Progenitor cell of endocrine pancreas (in vitro differentiated cells): ENCODE measurements around the gene RBBP4. TPM values are rescaled to one million over a fixed set of nuclear protein-coding genes. Genes with fewer than 3 reads are reported as not detected.

ENCODE experiments used
- DNase-seq: peaks from one replicate; pipeline ENCODE4 v3.0.0; 2021; ENCODE audit warnings: low spot score; ENCODE audit not compliant: unreplicated experiment
- H3K27ac Mint-ChIP-seq: 2 replicates; pipeline ENCODE4 v1.8.0; 2021; ENCODE audit warnings: mild to moderate bottlenecking, moderate library complexity, mixed read lengths
- H3K27me3 Mint-ChIP-seq: 2 replicates; pipeline ENCODE4 v1.8.0; 2021; ENCODE audit warnings: mixed read lengths
- H3K36me3 Mint-ChIP-seq: 2 replicates; pipeline ENCODE4 v1.8.0; 2022; ENCODE audit warnings: mixed read lengths; ENCODE audit not compliant: insufficient read depth
- H3K4me1 Mint-ChIP-seq: 2 replicates; pipeline ENCODE4 v1.8.0; 2021; ENCODE audit warnings: low read depth, mixed read lengths
- H3K4me3 Mint-ChIP-seq: 2 replicates; pipeline ENCODE4 v1.8.0; 2021; ENCODE audit warnings: low read depth, mild to moderate bottlenecking, moderate library complexity, mixed read lengths
- H3K9me3 Mint-ChIP-seq: 2 replicates; pipeline ENCODE4 v1.8.0; 2021; ENCODE audit warnings: low read depth, mixed read lengths
- CTCF ChIP-seq: fragments of 200-600 bp; sonication (generic); IDR thresholded peaks from one replicate; pipeline ENCODE4 v1.5.0; 2021; ENCODE audit warnings: antibody characterized with exemption, mild to moderate bottlenecking; ENCODE audit not compliant: unreplicated experiment
- total RNA-seq: library from RNA; stranded (reverse); gene quantifications from 2 replicates; pipeline ENCODE4 v1.2.1, GENCODE V29; 2021

The RBBP4 gene
- total RNA-seq, 1 donor from 2014 or later, result 426 TPM

- peaks cover 39% of the 10 kb centered on the region for H3K27me3 Mint-ChIP-seq
These were observed 50.5 kb downstream of the RBBP4 start for GRCh38 chr1:32701421-32701911.

GRCh38 chr1:32701951-32702598, 51.1 kb downstream of the RBBP4 start:
- no peaks in the 10 kb centered on the region for H3K9me3 Mint-ChIP-seq
- H3K4me3 Mint-ChIP-seq, result peak overlapping the region; percentile 57
- peaks cover 39% of the 10 kb centered on the region for H3K27me3 Mint-ChIP-seq
- H3K27ac Mint-ChIP-seq, result no peak overlapping the region
- DNase-seq, result no peak
- no peaks in the 10 kb centered on the region for H3K36me3 Mint-ChIP-seq
- H3K4me1 Mint-ChIP-seq, result peaks cover 8% of the 10 kb centered on the region
- no peak for TF ChIP-seq CTCF

More at GRCh38 chr1:32701421-32701911, 50.5 kb downstream of the RBBP4 start:
- Mint-ChIP-seq H3K4me1 (peaks cover 8% of the 10 kb centered on the region), H3K9me3 (no peaks in the 10 kb centered on the region), H3K36me3 (no peaks in the 10 kb centered on the region), H3K4me3 (peak overlapping the region; percentile 57), H3K27ac (no peak overlapping the region)
- TF ChIP-seq CTCF, result no peak
- DNase-seq, result no peak

GRCh38 chr1:32702599-32703478, 51.8 kb downstream of the RBBP4 start, which contains the start of gene SYNC:
Gene SYNC, minus strand, starts transcription at chr1:32702770. Its CDS starts 110 bp downstream, at chr1:32702660.
- TF ChIP-seq CTCF, result no peak
- peak within 1 kb of the TSS; percentile 5 for H3K27ac Mint-ChIP-seq

GRCh38 chr1:32703479-32704291, 52.7 kb downstream of the RBBP4 start:
- Mint-ChIP-seq H3K4me3 (peak overlapping the region; percentile 71), H3K36me3 (no peaks in the 10 kb centered on the region), H3K27me3 (peaks cover 39% of the 10 kb centered on the region), H3K9me3 (no peaks in the 10 kb centered on the region), H3K4me1 (peaks cover 8% of the 10 kb centered on the region), H3K27ac (peak overlapping the region; percentile 5)
- no peak for DNase-seq
- TF ChIP-seq CTCF, result no peak

More at GRCh38 chr1:32702599-32703478, 51.8 kb downstream of the RBBP4 start, which contains the start of gene SYNC:
- H3K27me3 Mint-ChIP-seq, result peaks cover 39% of the 10 kb centered on the region
- peak within 1 kb of the TSS; percentile 71 for H3K4me3 Mint-ChIP-seq
- peaks cover 8% of the 10 kb centered on the region for H3K4me1 Mint-ChIP-seq
- H3K9me3 Mint-ChIP-seq, result no peaks in the 10 kb centered on the region
- DNase-seq, result no peak
- H3K36me3 Mint-ChIP-seq, result no peaks in the 10 kb centered on the region
